ENCODE measurements around the gene IL1RAPL1.
"Not testable (repeated sequence)": the region's sequence is repeated elsewhere in the genome, so short reads cannot be mapped to it uniquely, and the experiment has no call there.

Gene IL1RAPL1

GRCh38 chrX:29243942-29244341, 656.7 kb downstream of the IL1RAPL1 start:
- DNase-seq (ENCODE audit: low read depth in 1 of 2, low spot score in 1 of 2), result no peak

DNA sequence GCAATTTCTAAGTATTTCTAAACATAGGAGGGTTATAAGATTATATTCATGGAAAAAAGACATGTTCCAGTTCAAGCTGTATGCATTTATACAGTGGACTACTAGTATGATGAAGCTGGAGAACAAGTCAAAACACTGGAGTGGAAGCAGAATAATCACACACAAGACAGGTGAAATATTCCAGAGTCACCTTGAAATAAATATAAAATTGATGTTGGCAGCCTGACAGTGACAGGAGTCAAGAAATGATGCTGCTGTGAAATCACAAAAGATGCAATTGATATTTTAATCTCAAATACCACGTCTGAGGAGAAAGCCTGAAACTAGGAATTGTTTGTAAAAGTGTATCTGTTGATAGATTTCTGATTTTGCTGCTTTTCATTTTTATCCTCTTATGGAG, 667.3 kb downstream of the IL1RAPL1 start:
- DNase-seq (ENCODE audit: low read depth in 1 of 2, low spot score in 1 of 2), result no peak

DNA sequence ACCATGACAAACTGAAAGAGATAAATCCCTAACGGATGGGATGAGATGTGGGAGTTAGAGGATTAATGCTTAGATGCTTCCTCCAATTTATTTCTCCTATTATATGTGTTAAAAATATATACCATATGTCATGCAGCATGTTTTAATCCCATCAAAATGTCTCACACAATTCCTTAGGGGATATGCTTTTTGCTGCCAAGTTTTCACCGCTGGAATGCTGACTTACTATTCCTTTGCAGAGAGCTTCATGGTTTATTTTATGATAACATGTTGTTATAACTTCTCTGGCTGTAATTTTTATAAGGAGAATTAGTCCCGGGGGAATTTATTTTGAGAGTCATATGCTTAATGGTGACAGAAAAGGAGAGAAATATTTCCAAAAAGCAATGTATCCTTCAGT, 670.3 kb downstream of the IL1RAPL1 start:
- DNase-seq (ENCODE audit: low read depth in 1 of 2, low spot score in 1 of 2), result no peak

GRCh38 chrX:29269390-29269789, 682.1 kb downstream of the IL1RAPL1 start:
- DNase-seq (ENCODE audit: low read depth in 1 of 2, low spot score in 1 of 2), result no peak

DNA sequence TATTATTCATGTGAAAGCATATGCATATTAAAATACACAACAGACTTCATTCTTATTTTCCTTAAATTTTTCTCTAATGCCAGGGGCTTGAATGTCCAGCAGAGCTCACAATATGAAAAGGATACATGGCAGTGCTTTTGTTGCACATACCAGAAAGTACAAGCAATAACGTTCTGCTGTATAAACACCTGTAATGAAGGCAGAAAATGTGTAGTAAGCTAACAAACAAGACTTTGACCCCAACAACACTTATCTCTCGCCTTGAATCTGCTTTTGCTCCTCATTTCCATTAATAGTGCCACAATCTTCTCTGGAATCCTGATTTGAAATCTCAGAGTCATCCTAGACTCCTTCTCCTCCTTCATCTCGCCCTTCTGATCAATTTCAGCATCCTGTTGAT, 687.3 kb downstream of the IL1RAPL1 start:
- DNase-seq (ENCODE audit: low read depth in 1 of 2, low spot score in 1 of 2), result no peak

- DNase-seq (ENCODE audit: low read depth in 1 of 2, low spot score in 1 of 2), result no peak
These were observed 688.7 kb downstream of the IL1RAPL1 start for GRCh38 chrX:29275928-29276327.

GRCh38 chrX:29281078-29281742, 694.0 kb downstream of the IL1RAPL1 start:
- DNase-seq (ENCODE audit: low read depth in 1 of 2, low spot score in 1 of 2), result no peak

DNA sequence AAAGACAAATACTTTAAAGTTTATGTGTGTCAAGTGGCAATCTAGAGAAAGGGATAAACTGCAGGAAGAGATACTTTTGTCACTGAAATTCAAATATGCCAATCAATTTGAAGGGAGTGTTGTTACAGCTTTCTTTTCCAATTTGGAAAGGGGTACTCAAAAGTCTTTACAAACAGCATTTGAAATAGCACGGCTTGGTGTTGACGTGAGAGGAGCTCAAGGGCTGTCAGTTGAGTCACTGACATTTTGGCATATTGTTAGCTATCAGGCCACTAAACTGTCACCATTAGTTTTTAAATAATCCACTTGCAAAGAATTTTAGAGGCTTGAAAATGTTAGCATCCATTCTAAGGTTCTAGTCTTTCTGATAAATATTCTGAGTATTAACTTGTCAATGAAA, 698.4 kb downstream of the IL1RAPL1 start:
- no peak for DNase-seq (ENCODE audit: low read depth in 1 of 2, low spot score in 1 of 2)

DNA sequence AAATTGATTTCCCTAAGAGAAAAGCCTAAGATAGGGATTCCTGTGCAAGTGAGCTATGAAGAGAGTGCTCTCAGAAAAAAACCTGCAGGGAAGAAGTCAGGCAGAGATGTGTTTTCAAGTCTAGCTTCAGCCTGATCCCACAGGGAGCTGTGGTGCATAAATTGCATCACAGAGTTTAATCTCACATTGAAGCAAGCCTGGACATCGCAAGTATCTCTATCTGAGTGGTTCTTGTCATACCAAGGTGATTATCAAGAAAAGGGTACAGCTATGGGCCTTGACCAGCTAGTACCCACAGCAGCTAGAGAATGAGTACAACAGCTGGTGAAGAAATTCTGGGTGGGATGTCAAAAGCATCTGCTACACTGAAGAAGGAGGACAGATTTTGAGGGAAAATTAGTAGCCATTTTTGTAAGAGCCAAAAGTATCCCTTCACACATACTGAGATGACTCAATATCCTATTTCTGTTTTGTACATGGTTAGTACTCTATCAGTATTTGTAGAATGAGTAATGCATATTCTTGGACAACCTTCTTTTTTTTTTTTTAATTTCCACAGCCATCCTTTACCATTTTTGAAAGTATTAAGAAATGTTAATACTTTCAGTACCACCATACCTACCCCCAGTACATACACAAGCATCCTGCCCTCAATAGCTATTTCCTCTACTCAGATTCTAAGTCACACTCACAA, 708.9 kb downstream of the IL1RAPL1 start:
- DNase-seq (ENCODE audit: low read depth in 1 of 2, low spot score in 1 of 2), result no peak

DNA sequence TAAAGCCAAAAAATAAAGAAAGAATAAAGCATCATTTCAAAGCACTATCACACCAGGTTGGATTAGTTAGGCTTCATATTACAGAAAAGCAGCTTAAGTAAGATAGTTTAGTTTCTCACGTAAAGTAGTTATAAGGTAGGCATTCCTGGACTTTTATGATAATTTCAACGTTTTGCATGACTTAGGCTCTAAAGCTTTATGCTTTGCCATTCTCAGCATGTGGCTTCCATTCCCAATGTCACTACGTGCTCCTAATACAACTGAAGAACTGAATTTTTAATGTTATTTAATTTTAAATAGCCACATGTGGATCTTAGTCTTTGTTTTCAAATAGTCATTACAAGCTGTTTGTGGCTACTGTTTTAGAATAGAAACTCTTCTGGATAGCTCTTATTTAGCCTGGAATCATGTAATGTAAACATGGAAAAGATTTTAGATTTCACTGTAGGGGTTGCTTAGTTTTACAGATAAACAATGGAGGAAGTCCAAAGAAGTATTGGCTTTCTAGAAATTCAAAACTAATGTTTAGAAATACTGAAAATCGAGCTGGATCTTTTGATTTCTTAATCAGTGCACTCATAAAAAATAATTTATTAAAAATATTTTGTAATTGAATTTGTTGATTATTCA, 710.0 kb downstream of the IL1RAPL1 start:
- DNase-seq (ENCODE audit: low read depth in 1 of 2, low spot score in 1 of 2), result no peak

DNA sequence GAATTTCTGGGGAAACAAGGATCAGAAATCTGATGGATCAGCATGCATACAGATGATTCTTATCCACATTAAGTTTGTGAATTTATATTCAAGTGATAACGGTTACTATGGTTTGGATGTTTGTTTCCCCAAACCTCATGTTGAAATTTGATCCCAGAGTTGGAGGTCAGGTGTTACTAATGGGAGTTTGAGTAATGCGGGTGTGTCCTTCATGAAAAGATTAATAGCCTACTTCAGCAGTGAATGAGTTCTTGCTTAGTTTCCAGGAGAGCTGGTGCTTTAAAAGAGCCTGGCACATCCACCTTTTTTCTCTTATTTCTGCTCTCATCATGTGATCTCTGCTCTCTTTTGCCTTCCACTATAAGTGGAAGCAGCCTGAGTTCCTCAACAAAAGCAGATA, 712.4 kb downstream of the IL1RAPL1 start:
- DNase-seq (ENCODE audit: low read depth in 1 of 2, low spot score in 1 of 2), result no peak

DNA sequence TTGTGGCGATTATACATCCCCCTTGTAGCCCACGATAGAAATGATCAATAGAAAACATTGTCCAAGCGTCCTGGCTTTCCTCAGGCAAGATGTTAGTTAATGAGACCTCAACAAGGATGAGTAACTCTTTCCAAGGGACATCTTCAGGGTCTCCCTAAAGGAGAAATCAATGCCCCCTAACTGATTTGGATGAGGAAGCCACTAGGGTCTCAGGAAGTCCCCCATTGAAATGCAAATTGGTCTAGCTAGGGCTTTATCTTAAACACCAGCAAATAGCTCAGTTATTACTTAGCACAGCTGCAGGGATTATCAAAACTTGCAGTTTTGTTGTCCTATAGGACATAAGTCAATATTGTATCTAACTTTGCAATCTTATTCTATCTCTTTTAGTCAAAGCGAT, 721.5 kb downstream of the IL1RAPL1 start:
- DNase-seq (ENCODE audit: low read depth in 1 of 2, low spot score in 1 of 2), result no peak

DNA sequence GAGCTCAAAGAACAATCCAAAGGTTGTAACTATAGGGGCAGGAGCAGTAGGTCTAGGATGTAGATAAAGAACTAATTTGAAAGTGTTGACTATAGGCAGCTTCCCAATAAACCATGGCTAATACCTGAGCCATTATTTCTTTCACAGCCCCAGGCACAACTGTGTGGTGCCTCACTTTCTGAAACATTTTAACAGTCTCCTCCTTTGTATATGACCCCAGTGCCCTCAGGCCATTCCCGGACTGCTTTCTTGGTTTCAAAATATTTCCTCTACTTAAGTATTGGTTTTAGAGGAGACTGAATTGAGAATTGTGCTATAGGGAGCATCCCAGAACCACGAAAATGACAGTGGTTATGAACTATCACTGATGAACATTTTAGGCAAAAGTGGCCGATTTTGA, 728.7 kb downstream of the IL1RAPL1 start:
- no peak for DNase-seq (ENCODE audit: low read depth in 1 of 2, low spot score in 1 of 2)

DNA sequence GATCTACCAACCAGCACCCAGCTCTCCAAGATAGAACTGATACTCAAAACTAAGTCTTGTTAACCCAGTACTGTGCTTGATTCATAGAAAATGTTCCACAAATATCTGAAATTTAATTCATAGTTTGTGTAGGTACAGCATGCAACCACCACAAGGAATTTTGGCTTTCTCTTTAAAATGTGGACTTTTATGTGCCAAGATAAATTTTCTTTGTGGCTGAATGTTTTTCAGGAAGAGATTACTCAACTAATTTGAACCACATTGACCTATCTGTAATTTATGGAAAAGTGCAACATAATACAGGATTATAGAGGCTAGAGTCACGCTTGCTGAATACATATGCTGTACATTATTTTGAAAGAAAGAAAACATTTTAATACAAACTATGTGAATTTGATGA, 730.8 kb downstream of the IL1RAPL1 start:
- no peak for DNase-seq (ENCODE audit: low read depth in 1 of 2, low spot score in 1 of 2)

DNA sequence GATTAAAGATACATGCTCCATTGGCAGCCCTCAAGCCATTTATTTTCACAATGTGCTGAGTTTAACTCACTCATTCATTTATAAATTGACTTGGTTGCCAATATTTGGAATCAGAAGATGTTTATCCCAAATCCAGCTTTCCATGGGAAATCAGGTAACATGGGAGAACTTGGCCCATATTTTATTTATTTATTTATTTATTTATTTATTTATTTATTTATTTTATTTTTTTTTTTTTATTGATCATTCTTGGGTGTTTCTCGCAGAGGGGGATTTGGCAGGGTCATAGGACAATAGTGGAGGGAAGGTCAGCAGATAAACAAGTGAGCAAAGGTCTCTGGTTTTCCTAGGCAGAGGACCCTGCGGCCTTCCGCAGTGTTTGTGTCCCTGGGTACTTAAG, 745.2 kb downstream of the IL1RAPL1 start:
- not testable (repeated sequence) for DNase-seq (ENCODE audit: low read depth in 1 of 2, low spot score in 1 of 2)

DNA sequence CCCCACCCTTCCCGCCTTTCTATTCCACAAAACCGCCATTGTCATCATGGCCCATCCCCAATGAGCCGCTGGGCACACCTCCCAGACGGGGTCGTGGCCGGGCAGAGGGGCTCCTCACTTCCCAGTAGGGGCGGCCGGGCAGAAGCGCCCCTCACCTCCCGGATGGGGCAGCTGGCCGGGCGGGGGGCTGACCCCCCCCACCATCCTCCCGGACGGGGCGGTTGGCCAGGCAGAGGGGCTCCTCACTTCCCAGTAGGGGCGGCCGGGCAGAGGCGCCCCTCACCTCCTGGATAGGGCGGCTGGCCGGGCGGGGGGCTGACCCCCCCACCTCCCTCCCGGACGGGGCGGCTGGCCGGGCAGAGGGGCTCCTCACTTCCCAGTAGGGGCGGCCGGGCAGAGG, 745.8 kb downstream of the IL1RAPL1 start:
- not testable (repeated sequence) for DNase-seq (ENCODE audit: low read depth in 1 of 2, low spot score in 1 of 2)

DNA sequence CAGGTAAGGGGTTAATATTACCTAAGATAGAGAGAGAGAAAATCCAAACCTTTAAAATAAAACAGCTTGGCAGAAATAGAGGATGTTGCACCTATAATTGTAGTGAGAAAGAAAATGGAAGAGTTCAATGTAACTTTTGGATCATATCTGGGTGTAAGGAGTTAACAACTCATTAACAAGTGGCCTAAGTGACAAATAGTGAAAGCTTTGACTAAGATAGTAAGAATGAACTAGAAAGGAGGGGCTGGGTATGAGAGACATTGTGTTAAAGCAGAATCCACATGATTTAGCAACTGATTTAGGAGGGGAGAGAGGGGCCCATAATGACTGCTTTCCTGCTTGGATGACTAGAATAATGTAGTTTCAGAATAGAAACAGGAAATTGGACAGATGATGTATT, 761.0 kb downstream of the IL1RAPL1 start:
- DNase-seq (ENCODE audit: low read depth in 1 of 2, low spot score in 1 of 2), result no peak

GRCh38 chrX:29359276-29359675, 772.0 kb downstream of the IL1RAPL1 start:
- DNase-seq (ENCODE audit: low read depth in 1 of 2, low spot score in 1 of 2), result no peak

GRCh38 chrX:29374765-29375164, 787.5 kb downstream of the IL1RAPL1 start:
- DNase-seq (ENCODE audit: low read depth in 1 of 2, low spot score in 1 of 2), result not testable (repeated sequence)

GRCh38 chrX:29376584-29376983, 789.3 kb downstream of the IL1RAPL1 start:
- no peak for DNase-seq (ENCODE audit: low read depth in 1 of 2, low spot score in 1 of 2)

GRCh38 chrX:29382811-29383210, 795.6 kb downstream of the IL1RAPL1 start:
- no peak for DNase-seq (ENCODE audit: low read depth in 1 of 2, low spot score in 1 of 2)

- no peak for DNase-seq (ENCODE audit: low read depth in 1 of 2, low spot score in 1 of 2)
These were observed 801.3 kb downstream of the IL1RAPL1 start for GRCh38 chrX:29388509-29388908.

GRCh38 chrX:29397506-29397905, 810.3 kb downstream of the IL1RAPL1 start:
- no peak for DNase-seq (ENCODE audit: low read depth in 1 of 2, low spot score in 1 of 2)

Measured in activated CD4-positive, alpha-beta T cell treated with anti-CD3 and anti-CD28 coated beads, Interleukin-2, amount 50 U/mL, for 24 hours (primary cell).